MM.1S (cell line): Measurements from ENCODE around the gene ZFP62.

Source experiments
- EZH2 ChIP-seq: fragments of 300-600 bp; sonication (generic); optimal IDR thresholded peaks from 2 replicates; pipeline ENCODE3; 2017; ENCODE audit warnings: low read depth, mild to moderate bottlenecking, antibody characterized with exemption, low read length, mixed read lengths
- EZH2phosphoT487 ChIP-seq: fragments of 300-600 bp; sonication (generic); IDR thresholded peaks from 2 replicates; pipeline ENCODE4 v1.6.1; 2018; ENCODE audit warnings: antibody characterized with exemption, low read length
- TF ChIP-seq, protein P1 (sequence below): fragments of 300-600 bp; sonication (generic); IDR thresholded peaks from 2 replicates; pipeline ENCODE4 v1.5.1; 2016; ENCODE audit warnings: antibody characterized with exemption, low read length, mixed read lengths

GRCh38 chr5:180874804-180875582 lies 13.9 kb upstream of the ZFP62 start:
- TF ChIP-seq EZH2phosphoT487 (no peak), EZH2 (no peak)
- TF ChIP-seq, protein P1, sequence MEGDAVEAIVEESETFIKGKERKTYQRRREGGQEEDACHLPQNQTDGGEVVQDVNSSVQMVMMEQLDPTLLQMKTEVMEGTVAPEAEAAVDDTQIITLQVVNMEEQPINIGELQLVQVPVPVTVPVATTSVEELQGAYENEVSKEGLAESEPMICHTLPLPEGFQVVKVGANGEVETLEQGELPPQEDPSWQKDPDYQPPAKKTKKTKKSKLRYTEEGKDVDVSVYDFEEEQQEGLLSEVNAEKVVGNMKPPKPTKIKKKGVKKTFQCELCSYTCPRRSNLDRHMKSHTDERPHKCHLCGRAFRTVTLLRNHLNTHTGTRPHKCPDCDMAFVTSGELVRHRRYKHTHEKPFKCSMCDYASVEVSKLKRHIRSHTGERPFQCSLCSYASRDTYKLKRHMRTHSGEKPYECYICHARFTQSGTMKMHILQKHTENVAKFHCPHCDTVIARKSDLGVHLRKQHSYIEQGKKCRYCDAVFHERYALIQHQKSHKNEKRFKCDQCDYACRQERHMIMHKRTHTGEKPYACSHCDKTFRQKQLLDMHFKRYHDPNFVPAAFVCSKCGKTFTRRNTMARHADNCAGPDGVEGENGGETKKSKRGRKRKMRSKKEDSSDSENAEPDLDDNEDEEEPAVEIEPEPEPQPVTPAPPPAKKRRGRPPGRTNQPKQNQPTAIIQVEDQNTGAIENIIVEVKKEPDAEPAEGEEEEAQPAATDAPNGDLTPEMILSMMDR: no peak
